ENCODE results near the gene LTBP2. TPM values are rescaled to one million over a fixed set of nuclear protein-coding genes. Genes with fewer than 3 reads are reported as not detected.

The LTBP2 gene
- total and polyA plus RNA-seq, 2 experiments from 2014 or later: 7.6 to 8.6 TPM

DNA sequence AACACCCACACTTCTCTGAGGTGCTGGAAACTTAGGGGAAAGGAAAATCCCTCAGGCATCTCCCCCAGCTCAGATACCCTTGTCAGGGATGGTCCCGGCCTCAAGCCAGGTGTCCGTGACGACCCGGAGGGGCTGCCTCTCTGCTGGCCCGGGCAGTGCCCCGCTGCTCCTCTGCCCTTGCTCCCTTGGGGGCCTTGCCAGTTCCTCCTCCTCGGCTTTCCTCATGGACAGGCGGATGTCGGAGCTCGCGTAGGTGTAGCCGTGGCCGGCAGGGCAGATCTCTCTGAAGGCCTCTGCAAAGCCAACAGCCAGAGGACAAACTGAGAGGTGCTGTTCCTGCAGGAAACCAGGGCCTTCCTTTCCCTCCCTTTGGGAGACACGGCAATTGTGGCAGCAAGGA, 83.6 kb downstream of the LTBP2 start:
- no peaks in the 10 kb centered on the region for H3K79me2 ChIP-seq
- H3K4me1 ChIP-seq (ENCODE audit: insufficient read depth): no peaks in the 10 kb centered on the region
- no peaks in the 10 kb centered on the region for H3K27me3 ChIP-seq
- no peak overlapping the region for H3K27ac ChIP-seq
- no peak overlapping the region for H3K4me2 ChIP-seq
- 94% methylated on average over 14 of the region's 14 CpGs for WGBS (ENCODE audit: low lambda C conversion rate, missing lambda C conversion rate)
- no peaks in the 10 kb centered on the region for H3K36me3 ChIP-seq (replicated peaks; ENCODE audit: insufficient read depth, low read depth)
- TF ChIP-seq, protein P1, sequence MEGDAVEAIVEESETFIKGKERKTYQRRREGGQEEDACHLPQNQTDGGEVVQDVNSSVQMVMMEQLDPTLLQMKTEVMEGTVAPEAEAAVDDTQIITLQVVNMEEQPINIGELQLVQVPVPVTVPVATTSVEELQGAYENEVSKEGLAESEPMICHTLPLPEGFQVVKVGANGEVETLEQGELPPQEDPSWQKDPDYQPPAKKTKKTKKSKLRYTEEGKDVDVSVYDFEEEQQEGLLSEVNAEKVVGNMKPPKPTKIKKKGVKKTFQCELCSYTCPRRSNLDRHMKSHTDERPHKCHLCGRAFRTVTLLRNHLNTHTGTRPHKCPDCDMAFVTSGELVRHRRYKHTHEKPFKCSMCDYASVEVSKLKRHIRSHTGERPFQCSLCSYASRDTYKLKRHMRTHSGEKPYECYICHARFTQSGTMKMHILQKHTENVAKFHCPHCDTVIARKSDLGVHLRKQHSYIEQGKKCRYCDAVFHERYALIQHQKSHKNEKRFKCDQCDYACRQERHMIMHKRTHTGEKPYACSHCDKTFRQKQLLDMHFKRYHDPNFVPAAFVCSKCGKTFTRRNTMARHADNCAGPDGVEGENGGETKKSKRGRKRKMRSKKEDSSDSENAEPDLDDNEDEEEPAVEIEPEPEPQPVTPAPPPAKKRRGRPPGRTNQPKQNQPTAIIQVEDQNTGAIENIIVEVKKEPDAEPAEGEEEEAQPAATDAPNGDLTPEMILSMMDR (IDR thresholded peaks at IDR 0.05; ENCODE audit: poor library complexity): no peak
- TF ChIP-seq EZH2 (IDR thresholded peaks at IDR 0.05; ENCODE audit: borderline replicate concordance) (no peak), EZH2phosphoT487 (IDR thresholded peaks at IDR 0.05; ENCODE audit: low read depth, severe bottlenecking, unreplicated experiment) (no peak)
- no peak overlapping the region for H2AFZ ChIP-seq
- H4K20me1 ChIP-seq (ENCODE audit: insufficient read depth, poor library complexity, severe bottlenecking): no peaks in the 10 kb centered on the region
- no peaks in the 10 kb centered on the region for H3K9me2 ChIP-seq (replicated peaks; ENCODE audit: insufficient read depth)
- no peaks in the 10 kb centered on the region for H3K9me3 ChIP-seq (ENCODE audit: low read depth)
- no peak overlapping the region for H3K4me3 ChIP-seq
- no peak for DNase-seq (ENCODE audit: low spot score)

DNA sequence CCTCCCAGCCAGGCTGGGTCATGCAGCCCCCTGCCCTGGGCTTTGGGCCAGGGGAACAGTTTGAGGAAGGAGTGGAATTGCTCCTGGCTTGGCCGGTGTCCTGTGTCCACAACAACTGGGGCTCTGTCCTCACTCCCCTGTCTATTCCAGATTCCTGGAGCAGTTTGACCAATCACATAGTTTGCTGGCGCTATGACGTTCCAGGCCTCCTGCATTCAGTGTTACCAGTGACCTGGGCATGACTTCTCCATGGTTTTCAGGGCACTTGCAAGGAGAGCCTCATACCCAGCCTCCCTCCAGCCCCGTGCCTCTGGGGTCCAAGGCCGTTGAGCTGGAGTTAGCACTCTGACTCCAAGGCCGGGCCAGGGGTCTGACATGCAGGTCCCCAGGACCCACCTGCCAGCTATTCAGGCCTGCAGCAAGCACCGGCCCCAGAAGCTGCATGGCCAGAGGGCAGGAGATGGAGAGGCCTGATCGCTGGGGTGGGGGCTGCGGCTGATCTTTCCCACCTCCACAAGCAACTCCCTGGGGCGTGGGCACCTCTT, 84.2 kb downstream of the LTBP2 start:
- H3K79me2 ChIP-seq: no peaks in the 10 kb centered on the region
- H3K27ac ChIP-seq: no peak overlapping the region
- H3K4me1 ChIP-seq (ENCODE audit: insufficient read depth): no peaks in the 10 kb centered on the region
- no peaks in the 10 kb centered on the region for H3K9me3 ChIP-seq (ENCODE audit: low read depth)
- no peak for DNase-seq (ENCODE audit: low spot score)
- H4K20me1 ChIP-seq (ENCODE audit: insufficient read depth, poor library complexity, severe bottlenecking): no peaks in the 10 kb centered on the region
- no peaks in the 10 kb centered on the region for H3K36me3 ChIP-seq (replicated peaks; ENCODE audit: insufficient read depth, low read depth)
- WGBS (ENCODE audit: low lambda C conversion rate, missing lambda C conversion rate): 81% methylated on average over 10 of the region's 10 CpGs
- H3K4me2 ChIP-seq: no peak overlapping the region
- no peak for TF ChIP-seq EZH2 (IDR thresholded peaks at IDR 0.05; ENCODE audit: borderline replicate concordance)
- TF ChIP-seq, protein P1 (IDR thresholded peaks at IDR 0.05; ENCODE audit: poor library complexity): no peak
- no peak for TF ChIP-seq EZH2phosphoT487 (IDR thresholded peaks at IDR 0.05; ENCODE audit: low read depth, severe bottlenecking, unreplicated experiment)
- no peaks in the 10 kb centered on the region for H3K9me2 ChIP-seq (replicated peaks; ENCODE audit: insufficient read depth)
- no peaks in the 10 kb centered on the region for H3K27me3 ChIP-seq
- H2AFZ ChIP-seq: no peak overlapping the region
- H3K4me3 ChIP-seq: no peak overlapping the region

DNA sequence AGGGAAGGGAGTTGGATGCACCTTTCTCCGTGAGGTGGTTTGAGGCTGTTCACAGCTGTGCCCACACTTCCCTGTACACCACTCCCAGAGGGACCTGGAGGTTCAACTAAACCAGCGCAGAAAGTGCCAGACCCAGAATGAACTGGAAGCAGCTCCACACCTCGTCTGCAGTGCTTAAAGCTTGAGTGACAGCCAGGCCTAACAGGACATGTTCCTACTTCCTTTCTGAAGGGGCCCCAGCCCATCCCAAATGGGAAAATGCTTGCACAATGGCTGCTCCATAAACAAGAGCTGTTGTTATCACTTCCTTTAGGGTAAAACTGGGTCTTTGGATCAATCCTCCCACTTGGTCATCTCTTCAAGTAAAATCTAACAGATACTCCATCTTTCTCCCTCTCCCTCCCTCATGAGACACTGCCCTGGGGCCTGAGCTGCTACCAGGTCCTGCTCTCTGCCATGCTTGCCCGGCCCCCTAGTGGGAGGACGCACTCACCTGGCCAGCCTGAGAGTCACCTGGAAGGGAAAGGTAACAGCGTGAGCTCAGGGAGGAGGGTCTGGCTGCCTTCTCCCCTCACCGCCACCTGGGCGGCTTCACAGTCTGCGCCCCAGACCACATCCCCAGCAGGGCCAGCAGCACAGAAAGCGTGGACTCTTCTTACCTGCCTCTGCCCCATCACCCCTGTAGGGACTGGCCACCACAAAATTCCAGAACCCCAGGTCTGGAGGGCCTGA, 85.0 kb downstream of the LTBP2 start:
- WGBS (ENCODE audit: low lambda C conversion rate, missing lambda C conversion rate): 72% methylated on average over 10 of the region's 10 CpGs
- H3K36me3 ChIP-seq (replicated peaks; ENCODE audit: insufficient read depth, low read depth): no peaks in the 10 kb centered on the region
- no peak for DNase-seq (ENCODE audit: low spot score)
- H2AFZ ChIP-seq: no peak overlapping the region
- H3K4me2 ChIP-seq: no peak overlapping the region
- no peak overlapping the region for H3K27ac ChIP-seq
- TF ChIP-seq EZH2phosphoT487 (IDR thresholded peaks at IDR 0.05; ENCODE audit: low read depth, severe bottlenecking, unreplicated experiment) (no peak), EZH2 (IDR thresholded peaks at IDR 0.05; ENCODE audit: borderline replicate concordance) (no peak)
- TF ChIP-seq, protein P1 (IDR thresholded peaks at IDR 0.05; ENCODE audit: poor library complexity): no peak
- no peaks in the 10 kb centered on the region for H3K9me3 ChIP-seq (ENCODE audit: low read depth)
- H4K20me1 ChIP-seq (ENCODE audit: insufficient read depth, poor library complexity, severe bottlenecking): no peaks in the 10 kb centered on the region
- H3K27me3 ChIP-seq: no peaks in the 10 kb centered on the region
- no peak overlapping the region for H3K4me3 ChIP-seq
- no peaks in the 10 kb centered on the region for H3K4me1 ChIP-seq (ENCODE audit: insufficient read depth)
- H3K79me2 ChIP-seq: no peaks in the 10 kb centered on the region
- no peaks in the 10 kb centered on the region for H3K9me2 ChIP-seq (replicated peaks; ENCODE audit: insufficient read depth)

All from hepatocyte (in vitro differentiated cells).